Natural killer cell (primary cell): ENCODE measurements around the gene RPL37A. TPM values are rescaled to one million over a fixed set of nuclear protein-coding genes. Genes with fewer than 3 reads are reported as not detected.
A peak's percentile ranks its signal among the peaks of the same experiment; 100 is the strongest.

ENCODE experiments used
- ATAC-seq, 3 donors: fragments of 150-1000 bp in 2 of 3; fragments of 200-7000 bp in 1 of 3; cut with Tn5 transposase; 1 replicate in 1 of 3; 2 replicates in 2 of 3; pipeline ENCODE4 v1.10.0; 2021; ENCODE audit warnings: mild to moderate bottlenecking in 2 of 3, moderate library complexity in 2 of 3
- DNase-seq, 2 donors: peaks; one replicate each; pipeline versions ENCODE4 v3.0.0 to v3.0.0-alpha.2; 2013 to 2021; ENCODE audit warnings: mixed read lengths in 1 of 2
- H3K27ac ChIP-seq: one replicate; pipeline ENCODE4 v1.5.1; 2013; ENCODE audit warnings: mild to moderate bottlenecking, low read length
- H3K27me3 ChIP-seq: one replicate; pipeline ENCODE4 v1.6.1; 2013; ENCODE audit warnings: low read length; ENCODE audit not compliant: control insufficient read depth, insufficient read depth
- H3K36me3 ChIP-seq: one replicate; pipeline ENCODE4 v1.6.1; 2013; ENCODE audit warnings: low read length; ENCODE audit not compliant: control insufficient read depth, insufficient read depth
- H3K4me1 ChIP-seq: one replicate; pipeline ENCODE4 v1.6.1; 2013; ENCODE audit warnings: low read length; ENCODE audit not compliant: control insufficient read depth, insufficient read depth
- H3K4me3 ChIP-seq: one replicate; pipeline ENCODE4 v1.5.1; 2013; ENCODE audit warnings: low read length
- H3K9me3 ChIP-seq: one replicate; pipeline ENCODE4 v1.6.1; 2013; ENCODE audit warnings: low read length; ENCODE audit not compliant: control insufficient read depth, insufficient read depth
- H3K27ac Mint-ChIP-seq, 2 donors: one replicate each; pipeline ENCODE4 v1.8.0; 2022; ENCODE audit warnings: mild to moderate bottlenecking in 2 of 2, mixed read lengths in 2 of 2, moderate library complexity in 1 of 2
- H3K27me3 Mint-ChIP-seq, 2 donors: one replicate each; pipeline ENCODE4 v1.8.0; 2022; ENCODE audit warnings: low read depth in 2 of 2, mixed read lengths in 2 of 2
- H3K36me3 Mint-ChIP-seq: one replicate; pipeline ENCODE4 v1.8.0; 2022; ENCODE audit warnings: mixed read lengths
- H3K4me1 Mint-ChIP-seq, 2 donors: one replicate each; pipeline ENCODE4 v1.8.0; 2022; ENCODE audit warnings: mixed read lengths in 2 of 2
- H3K4me3 Mint-ChIP-seq: one replicate; pipeline ENCODE4 v1.8.0; 2022; ENCODE audit warnings: mild to moderate bottlenecking, moderate library complexity, mixed read lengths
- H3K9me3 Mint-ChIP-seq, 2 donors: one replicate each; pipeline ENCODE4 v1.8.0; 2022; ENCODE audit warnings: mixed read lengths in 2 of 2
- WGBS: methylation state at CpG from one replicate; pipeline ENCODE4 v1.1.7; 2013; ENCODE audit warnings: missing lambda C conversion rate; ENCODE audit not compliant: insufficient coverage; 5-methylcytosine and 5-hydroxymethylcytosine counted together
- intact Hi-C: fragments of 100-400 bp; cut with micrococcal nuclease; formaldehyde crosslinking; loops from one replicate; pipeline ENCODE4 v1.14.2; 2022
- total RNA-seq, 4 donors: library from RNA; stranded (reverse); fragments of 120-200 nt in 1 of 4; gene quantifications; one replicate each; pipeline versions ENCODE4 v1.2.3 to v1.2.4, GENCODE V29; 2013 to 2022
- TF ChIP-seq, protein P1 (sequence below): fragments of 200-600 bp; IDR thresholded peaks from one replicate; pipeline ENCODE4 v1.8.0; 2022; ENCODE audit warnings: antibody characterized with exemption

The RPL37A gene
- total RNA-seq, 3 donors from 2014 or later (not counting 1 experiment from before 2014, with no cell fraction given): 1,429 to 1,793 (median 1,744) TPM

DNA sequence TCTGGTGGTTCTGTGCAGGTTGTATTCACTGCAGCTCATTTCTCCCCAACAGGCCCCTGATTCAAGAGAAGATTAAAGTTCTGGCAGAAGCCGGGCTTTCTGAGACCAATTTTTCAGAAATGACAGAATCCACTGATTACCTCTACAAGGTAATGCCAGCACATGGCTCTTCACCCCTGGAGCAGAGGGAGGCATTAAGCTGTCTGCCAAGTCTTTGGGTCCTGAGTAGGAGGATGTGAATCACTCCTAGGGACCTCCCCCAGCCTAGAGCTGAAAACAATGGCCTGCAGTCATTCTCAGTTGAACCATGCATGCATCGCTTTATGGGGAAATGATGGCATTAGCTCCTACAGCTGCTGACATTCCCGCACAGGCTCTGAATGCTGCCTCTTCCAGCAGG is 20.5 kb upstream of the RPL37A start:
- H3K9me3 ChIP-seq: no peaks in the 10 kb centered on the region
- WGBS: 92% methylated on average over 3 of the region's 3 CpGs
- ATAC-seq: no peak
- TF ChIP-seq, protein P1, sequence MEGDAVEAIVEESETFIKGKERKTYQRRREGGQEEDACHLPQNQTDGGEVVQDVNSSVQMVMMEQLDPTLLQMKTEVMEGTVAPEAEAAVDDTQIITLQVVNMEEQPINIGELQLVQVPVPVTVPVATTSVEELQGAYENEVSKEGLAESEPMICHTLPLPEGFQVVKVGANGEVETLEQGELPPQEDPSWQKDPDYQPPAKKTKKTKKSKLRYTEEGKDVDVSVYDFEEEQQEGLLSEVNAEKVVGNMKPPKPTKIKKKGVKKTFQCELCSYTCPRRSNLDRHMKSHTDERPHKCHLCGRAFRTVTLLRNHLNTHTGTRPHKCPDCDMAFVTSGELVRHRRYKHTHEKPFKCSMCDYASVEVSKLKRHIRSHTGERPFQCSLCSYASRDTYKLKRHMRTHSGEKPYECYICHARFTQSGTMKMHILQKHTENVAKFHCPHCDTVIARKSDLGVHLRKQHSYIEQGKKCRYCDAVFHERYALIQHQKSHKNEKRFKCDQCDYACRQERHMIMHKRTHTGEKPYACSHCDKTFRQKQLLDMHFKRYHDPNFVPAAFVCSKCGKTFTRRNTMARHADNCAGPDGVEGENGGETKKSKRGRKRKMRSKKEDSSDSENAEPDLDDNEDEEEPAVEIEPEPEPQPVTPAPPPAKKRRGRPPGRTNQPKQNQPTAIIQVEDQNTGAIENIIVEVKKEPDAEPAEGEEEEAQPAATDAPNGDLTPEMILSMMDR: no peak
- intact Hi-C loops: no loop called here
- H3K36me3 Mint-ChIP-seq: peaks cover 10% of the 10 kb centered on the region
- no peak overlapping the region for H3K27ac Mint-ChIP-seq
- H3K4me3 ChIP-seq: no peak overlapping the region
- H3K9me3 Mint-ChIP-seq: no peaks in the 10 kb centered on the region
- H3K4me3 Mint-ChIP-seq: no peak overlapping the region
- H3K36me3 ChIP-seq: peaks cover 32% of the 10 kb centered on the region
- DNase-seq: no peak
- H3K27ac ChIP-seq: no peak overlapping the region
- H3K4me1 Mint-ChIP-seq: peaks cover 8 to 13% of the 10 kb centered on the region in 2 donors
- no peaks in the 10 kb centered on the region for H3K27me3 Mint-ChIP-seq
- peaks cover 10% of the 10 kb centered on the region for H3K4me1 ChIP-seq
- H3K27me3 ChIP-seq: no peaks in the 10 kb centered on the region

DNA sequence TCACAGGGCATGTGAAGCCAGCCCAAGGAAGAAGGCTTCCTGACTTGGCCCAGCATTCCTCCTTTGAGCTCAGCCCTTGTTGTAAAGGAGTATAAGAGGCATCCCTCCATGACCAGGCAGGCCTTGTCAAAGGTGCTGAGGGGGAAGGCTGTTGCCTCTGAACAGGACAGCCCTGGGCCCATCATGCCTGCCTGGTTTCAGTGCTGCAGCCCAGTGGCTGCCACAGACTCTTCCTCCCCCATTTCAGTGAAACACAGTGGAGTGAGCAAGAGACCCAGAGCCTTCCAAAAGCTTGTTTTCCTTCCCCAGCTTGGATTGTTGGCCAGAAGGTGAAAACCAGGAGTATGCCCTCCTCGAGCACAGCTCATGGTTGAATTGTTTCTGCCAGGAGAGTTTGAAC is 19.9 kb upstream of the RPL37A start:
- H3K4me1 Mint-ChIP-seq: peaks cover 8 to 13% of the 10 kb centered on the region in 2 donors
- Histone ChIP-seq H3K36me3 (peaks cover 32% of the 10 kb centered on the region), H3K4me1 (peaks cover 10% of the 10 kb centered on the region), H3K4me3 (no peak overlapping the region), H3K9me3 (no peaks in the 10 kb centered on the region), H3K27me3 (no peaks in the 10 kb centered on the region), H3K27ac (no peak overlapping the region)
- H3K4me3 Mint-ChIP-seq: no peak overlapping the region
- no peaks in the 10 kb centered on the region for H3K9me3 Mint-ChIP-seq
- DNase-seq (no peak), ATAC-seq (no peak)
- H3K27ac Mint-ChIP-seq: peak overlapping the region in 1 of 2 donors; percentile 33
- intact Hi-C loops: no loop called here
- no peaks in the 10 kb centered on the region for H3K27me3 Mint-ChIP-seq
- TF ChIP-seq, protein P1: no peak
- WGBS: 95% methylated on average over 1 of the region's 1 CpG
- peaks cover 12% of the 10 kb centered on the region for H3K36me3 Mint-ChIP-seq

DNA sequence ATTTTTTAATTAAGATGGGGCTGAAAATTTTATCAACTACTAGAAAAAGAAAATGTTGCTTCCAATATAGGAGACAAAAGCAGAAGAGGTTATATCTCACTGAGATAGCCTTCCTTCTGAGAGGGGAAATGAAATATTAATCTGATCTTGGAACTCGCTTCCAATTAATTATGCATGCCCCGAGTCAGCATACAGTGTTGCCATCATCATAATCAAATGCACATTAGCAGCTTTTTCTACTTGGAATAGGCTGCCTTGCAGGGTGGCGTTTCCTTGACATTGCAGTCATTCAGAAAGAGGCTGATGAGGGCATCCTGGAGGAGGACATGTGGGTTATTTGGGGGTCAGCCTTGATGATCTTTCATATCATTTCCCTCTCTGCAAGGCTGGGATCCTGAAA is 18.4 kb upstream of the RPL37A start:
- Histone ChIP-seq H3K27me3 (no peaks in the 10 kb centered on the region), H3K4me3 (no peak overlapping the region), H3K4me1 (peaks cover 7% of the 10 kb centered on the region), H3K27ac (no peak overlapping the region), H3K36me3 (peaks cover 32% of the 10 kb centered on the region), H3K9me3 (no peaks in the 10 kb centered on the region)
- Mint-ChIP-seq H3K4me3 (no peak overlapping the region), H3K27ac (no peak overlapping the region), H3K4me1 (peaks cover 5% of the 10 kb centered on the region in 2 donors), H3K9me3 (no peaks in the 10 kb centered on the region), H3K36me3 (peaks cover 12% of the 10 kb centered on the region), H3K27me3 (no peaks in the 10 kb centered on the region)
- intact Hi-C loops: no loop called here
- no peak for DNase-seq
- no peak for ATAC-seq
- TF ChIP-seq, protein P1: no peak
- WGBS: 100% methylated on average over 2 of the region's 3 CpGs

DNA sequence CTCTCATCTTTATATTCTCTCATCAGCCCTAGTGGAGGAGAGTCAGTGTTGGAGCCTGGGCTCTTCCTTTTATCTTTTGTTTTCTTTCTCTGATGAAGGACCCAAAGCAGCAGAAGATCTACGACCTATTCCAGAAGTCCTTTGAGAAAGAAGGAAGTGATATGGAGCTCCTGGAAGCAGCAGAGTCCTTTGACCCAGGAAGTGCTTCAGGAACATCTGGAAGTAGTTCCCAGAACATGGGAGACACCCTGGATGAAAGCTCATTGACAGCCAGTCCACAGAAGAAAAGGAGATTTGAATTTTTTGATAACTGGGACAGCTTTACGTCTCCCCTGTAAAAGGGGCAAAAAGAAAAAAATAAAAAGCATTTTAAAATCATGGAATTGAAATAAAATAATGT is 16.0 kb upstream of the RPL37A start:
- ATAC-seq (no peak), DNase-seq (no peak)
- Histone ChIP-seq H3K4me1 (peaks cover 3% of the 10 kb centered on the region), H3K27ac (no peak overlapping the region), H3K9me3 (no peaks in the 10 kb centered on the region), H3K36me3 (peaks cover 22% of the 10 kb centered on the region), H3K27me3 (no peaks in the 10 kb centered on the region), H3K4me3 (no peak overlapping the region)
- TF ChIP-seq, protein P1: no peak
- Mint-ChIP-seq H3K4me1 (no peaks in the 10 kb centered on the region), H3K27me3 (no peaks in the 10 kb centered on the region), H3K36me3 (peaks cover 12% of the 10 kb centered on the region), H3K9me3 (no peaks in the 10 kb centered on the region), H3K4me3 (no peak overlapping the region), H3K27ac (no peak overlapping the region)
- intact Hi-C loops: no loop called here
- 81% methylated on average over 2 of the region's 2 CpGs for WGBS
